Cortex of kidney (tissue), 1 donor: ENCODE data around the gene STAT3.
"Not testable (repeated sequence)": the region's sequence is repeated elsewhere in the genome, so short reads cannot be mapped to it uniquely, and the experiment has no call there.

Experiments used
- DNase-seq: peaks from one replicate; lab custom pipeline; 2025; lab: John Stamatoyannopoulos, UW

The STAT3 gene

DNA sequence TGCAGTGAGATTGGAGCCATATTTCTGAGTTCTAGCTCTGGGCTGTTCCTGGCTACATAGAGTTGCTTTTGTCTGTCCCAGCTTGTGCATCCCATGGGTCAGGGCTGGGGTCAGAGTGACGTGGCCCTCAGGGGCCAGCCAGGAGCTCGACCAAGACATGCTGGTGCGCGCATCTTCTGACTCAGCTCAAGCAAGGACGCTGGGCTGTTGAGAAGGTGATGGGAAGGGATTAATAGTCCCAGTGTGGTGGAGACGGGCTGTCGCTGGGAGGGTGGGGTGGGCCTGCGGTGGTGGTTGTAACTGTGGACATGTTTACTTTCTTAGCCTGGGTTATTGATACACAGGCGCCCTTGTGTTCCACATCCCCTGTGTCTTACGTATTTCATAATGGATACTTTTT, 90.5 kb downstream of the STAT3 start:
- DNase-seq = not testable (repeated sequence)

DNA sequence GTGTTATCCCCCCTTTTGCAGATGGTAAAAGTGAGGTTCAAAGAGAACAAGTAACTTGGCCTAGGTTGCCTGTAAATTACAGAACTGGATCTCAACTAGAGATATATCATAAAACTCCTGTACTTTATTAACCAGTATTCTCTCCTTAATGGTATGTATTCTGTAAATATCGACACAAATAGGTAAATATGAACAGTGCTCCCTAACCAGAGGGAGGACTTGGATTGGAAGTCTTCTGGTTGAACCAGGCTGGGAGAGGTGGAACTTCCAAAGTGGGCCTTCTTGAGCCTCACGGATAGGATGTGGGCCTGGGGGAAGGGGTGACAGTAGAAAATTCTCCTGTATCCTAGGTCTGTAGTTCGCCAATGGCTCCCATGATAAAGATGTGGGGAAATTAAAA, 92.2 kb downstream of the STAT3 start:
- no peak for DNase-seq

DNA sequence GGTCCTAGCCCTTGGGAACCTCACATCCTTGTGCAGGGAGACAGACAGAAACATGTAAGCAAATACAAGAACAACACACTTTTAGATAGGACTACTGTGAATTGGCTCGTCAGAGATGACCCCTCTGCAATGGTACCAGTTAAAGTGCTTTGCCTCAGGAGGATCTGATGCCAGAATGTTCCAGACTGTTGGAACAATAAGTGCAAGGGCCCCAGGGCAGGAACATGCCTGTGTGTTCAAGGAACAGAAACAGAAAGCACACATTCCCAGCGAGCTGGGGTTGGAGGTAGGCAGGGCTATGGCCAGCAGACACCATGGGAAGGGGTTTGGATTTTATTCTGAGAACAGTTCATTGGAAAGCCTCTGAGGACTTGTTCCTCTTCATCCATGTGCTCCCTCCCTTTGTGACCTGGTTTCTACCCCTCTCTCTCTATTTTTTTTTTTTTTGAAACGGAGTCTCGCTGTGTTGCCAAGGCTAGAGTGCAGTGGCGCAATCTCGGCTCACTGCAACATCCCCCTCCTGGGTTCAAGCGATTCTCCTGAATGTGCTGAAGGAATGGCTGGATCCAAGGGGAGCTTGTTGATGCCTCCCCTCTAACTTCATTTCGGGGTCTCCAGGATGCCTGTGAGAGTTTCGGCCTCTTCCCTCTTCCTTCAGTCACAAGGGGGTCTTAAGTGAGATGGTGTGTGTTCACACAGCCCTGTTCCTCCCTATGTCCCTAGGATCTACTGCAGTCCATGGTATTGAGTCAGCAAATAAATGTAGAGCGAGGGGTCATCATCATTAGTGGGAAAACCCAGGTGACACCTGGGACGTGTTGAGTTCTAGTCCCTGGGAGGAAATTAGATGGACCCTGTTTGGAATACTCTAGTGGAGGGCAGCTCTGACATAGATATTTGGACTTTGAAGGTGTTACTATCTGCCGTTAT, 93.5 kb downstream of the STAT3 start:
- DNase-seq = no peak

DNA sequence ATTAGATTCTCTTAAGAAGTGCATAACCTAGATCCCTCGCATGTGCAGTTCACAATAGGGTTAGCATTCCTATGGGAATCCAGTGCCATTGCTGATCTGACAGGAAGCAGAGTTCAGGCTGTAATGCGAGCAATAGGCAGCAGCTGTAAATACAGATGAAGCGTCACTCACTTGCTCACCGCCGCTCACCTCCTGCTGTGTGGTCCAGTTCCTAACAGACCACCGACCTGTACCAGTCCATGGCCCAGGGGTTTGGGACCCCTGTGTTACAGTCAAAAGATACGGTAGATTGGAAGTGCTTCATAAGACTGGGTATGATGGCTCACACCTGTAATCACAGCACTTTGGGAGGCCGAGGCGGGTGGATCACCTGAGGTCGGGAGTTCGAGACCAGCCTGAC, 97.1 kb downstream of the STAT3 start:
- DNase-seq = no peak

DNA sequence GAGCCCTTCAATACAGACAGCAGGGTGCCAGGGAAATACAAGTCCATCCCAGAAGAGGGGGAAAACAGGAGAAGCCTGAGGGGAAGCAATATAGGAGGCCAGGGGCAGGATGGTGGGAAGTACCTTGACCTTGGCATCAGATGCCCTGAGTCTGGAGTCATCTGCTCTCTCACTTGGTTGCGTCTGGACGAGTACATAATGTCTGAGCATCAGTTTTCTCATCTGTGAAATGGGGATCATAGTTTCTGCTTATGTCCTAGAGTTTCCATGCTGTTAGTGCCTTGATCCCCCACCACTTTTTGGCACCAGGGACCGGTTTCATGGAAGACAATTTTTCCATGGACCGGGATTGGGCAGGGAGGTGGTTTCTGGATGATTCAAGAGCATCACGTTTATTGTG, 97.7 kb downstream of the STAT3 start:
- no peak for DNase-seq

DNA sequence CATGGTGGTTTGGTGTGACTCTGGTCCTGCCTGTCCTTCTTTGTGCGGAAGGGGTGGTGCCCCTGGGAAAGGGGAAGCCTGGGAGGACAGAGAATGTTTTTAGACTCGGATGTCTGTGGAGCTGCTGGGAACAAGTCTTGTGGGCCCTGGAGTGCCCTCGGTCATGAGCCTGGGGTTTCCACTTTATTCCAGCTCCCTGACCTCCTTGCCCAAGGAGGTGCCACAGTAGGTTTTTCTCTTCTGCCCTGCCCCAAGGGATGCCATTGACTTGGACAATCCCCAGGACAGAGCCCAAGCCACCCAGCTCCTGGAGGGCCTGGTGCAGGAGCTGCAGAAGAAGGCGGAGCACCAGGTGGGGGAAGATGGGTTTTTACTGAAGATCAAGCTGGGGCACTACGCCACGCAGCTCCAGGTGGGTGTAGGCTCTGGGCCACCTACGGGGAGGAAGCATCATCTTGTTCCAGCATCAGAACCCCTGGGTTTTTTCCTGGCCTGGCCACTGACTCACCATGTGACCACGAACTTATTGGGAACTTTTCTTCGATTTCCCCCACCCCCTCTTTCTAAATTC, 98.5 kb downstream of the STAT3 start:
- DNase-seq = no peak

DNA sequence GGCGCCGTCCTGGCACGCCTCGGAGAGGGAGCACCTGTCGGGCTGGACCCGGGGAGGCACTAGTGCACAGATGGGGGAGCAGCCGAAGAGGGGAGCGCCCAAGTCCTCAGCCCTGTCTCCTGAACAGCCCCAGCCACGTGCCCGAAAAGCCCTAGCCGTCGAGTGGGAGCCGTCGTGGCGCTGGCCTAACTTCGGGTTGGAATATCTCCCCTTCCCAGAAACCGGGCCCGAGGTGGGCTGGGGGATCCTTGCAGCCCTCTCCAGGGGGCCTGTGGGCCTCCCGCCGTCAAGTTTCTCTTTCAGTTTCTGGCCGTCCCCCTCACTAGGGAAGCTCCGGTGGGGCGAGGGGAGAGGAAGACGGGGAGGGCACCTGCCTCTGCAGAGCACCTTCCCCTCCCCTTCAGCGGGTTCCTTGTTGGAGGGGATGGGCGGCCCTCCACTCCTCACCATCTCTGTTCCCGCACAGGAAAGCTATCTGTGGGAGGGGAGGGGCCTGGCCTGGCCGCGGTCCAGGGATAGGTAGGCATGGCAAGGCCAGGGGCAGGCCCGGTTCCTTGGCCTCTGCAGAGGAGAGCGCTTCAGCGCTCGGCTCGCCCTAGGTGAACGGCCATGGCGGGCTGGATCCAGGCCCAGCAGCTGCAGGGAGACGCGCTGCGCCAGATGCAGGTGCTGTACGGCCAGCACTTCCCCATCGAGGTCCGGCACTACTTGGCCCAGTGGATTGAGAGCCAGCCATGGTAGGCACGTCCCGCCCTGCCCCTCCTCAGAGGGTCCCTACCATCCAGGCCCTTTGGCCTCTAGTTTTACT, 99.2 kb downstream of the STAT3 start:
- no peak for DNase-seq

DNA sequence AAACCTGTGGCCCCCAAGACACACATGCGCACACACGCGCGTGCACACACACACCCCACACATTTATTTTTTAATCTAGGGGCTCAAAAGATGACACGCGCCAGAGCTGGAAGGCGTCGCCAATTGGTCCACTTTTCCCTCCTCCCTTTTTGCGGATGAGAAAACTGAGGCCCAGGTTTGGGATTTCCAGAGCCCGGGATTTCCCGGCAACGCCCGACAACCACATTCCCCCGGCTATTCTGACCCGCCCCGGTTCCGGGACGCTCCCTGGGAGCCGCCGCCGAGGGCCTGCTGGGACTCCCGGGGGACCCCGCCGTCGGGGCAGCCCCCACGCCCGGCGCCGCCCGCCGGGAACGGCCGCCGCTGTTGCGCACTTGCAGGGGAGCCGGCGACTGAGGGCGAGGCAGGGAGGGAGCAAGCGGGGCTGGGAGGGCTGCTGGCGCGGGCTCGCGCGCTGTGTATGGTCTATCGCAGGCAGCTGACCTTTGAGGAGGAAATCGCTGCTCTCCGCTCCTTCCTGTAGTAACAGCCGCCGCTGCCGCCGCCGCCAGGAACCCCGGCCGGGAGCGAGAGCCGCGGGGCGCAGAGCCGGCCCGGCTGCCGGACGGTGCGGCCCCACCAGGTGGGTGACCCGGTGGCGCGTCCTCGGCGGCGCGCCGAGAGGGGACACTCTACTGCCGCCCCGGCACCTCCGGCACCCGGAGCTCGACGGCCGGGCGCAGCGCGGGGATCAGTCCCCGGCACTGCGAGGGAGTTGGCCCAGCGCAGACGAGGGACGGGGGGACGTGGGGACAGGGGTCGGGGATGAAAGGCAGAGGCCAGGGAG, 100.1 kb downstream of the STAT3 start, which contains the start of gene STAT5A:
Gene STAT5A, plus strand, starts transcription at position 522 of the 826 bp plus-strand sequence. CDS start 914 bp downstream, outside the sequence.
- DNase-seq = no peak

DNA sequence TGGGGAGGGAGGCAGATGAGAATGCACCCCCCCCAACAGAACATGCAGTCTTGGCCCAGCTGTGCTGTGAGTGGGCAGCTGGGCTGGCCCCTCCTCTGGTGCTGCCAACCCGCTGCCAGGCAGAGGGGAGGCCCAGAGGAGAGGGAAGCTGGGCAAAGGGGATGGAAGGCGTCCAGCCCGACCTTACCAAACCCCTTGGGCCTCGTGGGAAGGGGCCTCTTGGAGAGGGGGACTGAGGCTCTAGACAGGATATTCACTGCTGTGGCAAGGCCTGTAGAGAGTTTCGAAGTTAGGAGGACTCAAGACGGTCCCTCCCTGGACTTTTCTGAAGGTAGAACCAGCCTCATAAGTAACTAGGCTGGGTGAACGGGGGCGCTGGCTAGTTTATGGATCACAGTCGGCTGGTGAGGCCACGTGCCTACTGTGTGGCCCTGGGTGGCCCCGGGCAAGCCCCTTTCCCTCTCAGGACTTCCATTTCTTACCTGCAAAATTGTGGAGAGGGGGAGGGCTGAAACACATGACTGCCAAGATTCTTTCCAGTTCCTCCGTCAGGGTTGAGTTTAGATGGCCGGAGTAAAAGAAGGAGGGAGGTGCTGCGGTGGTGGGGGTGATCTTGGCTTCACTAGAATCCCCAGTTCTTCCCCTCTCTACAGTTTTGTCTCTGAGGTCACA, 100.8 kb downstream of the STAT3 start:
- no peak for DNase-seq

DNA sequence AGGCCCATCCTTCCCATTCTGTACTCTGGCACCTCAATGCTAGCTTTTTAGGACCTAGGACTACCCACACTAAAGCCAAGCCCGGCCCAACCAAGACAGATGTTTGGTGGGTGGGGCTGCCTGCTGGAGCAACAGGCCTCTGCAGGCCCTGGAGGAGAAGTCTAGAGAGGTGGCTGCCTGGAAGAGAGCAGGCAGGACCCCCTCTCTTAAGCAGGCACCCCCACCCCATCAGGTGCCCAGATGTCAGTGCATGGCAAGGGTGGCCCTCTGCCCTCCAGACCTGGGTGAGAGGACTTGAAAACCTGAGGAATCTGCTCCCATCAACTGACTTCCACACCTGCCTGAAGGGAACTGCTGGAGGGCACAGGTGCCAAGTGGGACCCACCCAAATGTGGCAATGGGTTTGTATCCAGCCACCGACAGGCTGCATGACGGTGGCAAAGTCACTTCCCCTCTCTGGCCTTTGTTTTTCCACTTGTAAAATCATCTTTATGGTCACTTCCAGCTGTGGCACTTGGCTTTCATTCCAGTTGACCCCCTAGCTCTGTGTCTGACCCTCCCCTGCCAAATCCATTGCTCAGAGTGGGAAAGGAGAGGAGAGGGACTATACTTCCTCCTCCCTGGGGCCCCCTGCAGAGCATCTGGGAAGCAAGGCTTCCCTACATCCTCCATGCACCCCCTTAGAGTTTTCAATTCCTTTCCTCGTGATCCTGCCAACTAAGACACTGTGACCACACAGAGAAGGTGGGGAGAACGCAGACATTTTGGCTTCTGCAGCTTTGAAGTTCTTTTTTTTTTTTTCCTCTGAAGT, 101.6 kb downstream of the STAT3 start:
- DNase-seq = no peak

DNA sequence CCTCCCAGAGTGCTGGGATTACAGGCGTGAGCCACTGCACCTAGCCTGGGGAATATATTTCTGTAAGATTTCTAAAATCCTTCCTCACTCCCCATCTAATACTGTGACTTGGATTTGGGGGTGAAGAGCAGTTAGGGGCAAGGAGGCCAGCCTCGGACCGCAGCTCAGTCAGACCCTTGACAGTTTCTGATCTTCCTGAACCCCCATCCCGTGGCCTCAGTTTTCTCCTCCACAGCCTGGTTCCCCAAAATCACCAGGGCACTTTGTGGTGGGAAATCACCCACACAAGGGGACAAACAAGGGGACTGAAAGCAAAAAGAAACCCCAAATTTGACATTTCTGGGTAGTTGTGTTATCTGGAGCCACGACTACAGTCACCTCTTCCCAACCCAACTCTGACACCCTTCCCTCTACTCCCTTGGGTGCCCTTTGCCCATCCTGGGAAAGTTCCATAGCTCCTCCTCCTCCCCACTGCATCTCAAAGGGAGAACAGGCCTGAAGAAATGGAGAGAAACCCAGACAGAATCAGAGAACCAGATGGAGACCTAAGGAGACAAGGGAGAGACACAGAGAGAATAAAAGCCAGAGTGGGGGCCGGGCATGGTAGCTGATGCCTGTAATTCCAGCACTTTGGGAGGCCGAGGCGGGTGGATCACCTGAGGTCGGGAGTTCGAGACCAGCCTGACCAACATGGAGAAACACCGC, 102.7 kb downstream of the STAT3 start:
- DNase-seq = no peak

DNA sequence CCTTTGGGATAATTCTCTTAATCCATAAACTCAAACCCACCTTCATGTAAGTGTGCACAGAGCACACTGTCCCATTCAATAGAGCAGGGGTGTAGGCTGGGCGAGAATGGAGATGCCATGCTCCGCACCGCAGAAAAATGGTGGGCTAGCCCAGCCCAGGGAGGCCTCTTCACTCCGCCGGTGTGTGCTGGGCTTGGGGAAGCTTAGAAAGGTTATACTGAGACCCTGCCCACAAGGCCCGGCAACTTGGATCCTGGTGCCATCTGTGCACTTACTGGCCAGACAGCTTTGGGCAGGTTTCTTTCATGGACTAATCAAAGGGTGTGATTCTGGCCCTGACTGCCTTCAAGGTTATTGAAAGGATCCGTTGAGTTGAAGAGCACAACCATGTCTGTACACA, 103.7 kb downstream of the STAT3 start:
- DNase-seq = no peak

DNA sequence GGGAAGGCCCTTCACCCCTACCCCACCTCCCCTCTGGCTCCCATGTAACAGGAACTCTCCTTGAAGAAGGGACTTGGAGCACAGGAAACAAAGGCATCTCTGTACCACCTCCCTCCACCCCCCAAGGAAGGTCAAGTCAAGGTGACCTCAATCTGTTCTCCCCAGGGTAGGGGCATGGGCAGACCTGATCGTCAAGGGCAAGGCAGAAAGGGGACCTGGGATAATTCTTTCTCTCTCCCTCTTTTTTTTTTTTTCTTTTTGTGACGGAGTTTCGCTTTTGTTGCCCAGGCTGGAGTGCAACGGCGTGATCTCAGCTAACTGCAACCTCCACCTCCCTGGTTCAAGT, 104.2 kb downstream of the STAT3 start:
- DNase-seq = no peak

DNA sequence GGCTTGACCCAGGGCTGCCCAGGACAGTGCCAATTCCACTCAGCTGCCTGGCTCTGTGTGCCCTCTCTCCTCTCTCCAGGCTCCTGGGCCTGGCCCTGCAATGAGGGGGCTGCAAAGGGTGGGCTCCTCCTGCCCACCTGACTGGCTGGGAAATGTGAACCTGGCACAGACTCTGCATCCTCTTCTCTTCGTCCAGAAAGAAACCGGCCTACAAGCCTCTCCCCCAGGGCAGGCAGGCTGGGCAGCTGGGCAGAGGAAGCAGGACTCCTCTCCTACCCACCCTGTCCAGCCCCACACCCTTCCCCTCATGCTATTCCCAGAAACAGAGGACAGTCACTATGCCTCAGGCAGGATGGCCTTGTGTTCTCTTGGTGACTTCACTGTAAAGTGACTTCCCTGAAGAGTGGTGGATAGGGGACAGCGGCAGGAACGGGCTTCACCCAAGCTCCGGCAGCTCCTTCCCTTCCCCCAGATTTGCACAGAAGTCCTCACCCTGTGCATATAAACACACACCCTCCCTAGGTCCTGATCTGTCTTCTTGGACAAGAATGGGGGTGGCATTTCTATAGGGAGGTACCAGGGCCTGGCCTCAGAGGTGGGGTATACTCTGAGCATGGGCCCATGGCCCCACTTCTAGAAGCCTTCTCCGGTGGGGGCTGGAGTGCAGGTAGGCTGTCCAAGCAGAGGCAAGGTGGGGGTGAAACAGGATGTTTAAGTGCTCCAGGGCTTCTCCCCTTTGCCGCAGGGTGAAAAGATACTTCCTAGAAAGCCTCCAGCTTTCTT, 104.8 kb downstream of the STAT3 start:
- DNase-seq = no peak

DNA sequence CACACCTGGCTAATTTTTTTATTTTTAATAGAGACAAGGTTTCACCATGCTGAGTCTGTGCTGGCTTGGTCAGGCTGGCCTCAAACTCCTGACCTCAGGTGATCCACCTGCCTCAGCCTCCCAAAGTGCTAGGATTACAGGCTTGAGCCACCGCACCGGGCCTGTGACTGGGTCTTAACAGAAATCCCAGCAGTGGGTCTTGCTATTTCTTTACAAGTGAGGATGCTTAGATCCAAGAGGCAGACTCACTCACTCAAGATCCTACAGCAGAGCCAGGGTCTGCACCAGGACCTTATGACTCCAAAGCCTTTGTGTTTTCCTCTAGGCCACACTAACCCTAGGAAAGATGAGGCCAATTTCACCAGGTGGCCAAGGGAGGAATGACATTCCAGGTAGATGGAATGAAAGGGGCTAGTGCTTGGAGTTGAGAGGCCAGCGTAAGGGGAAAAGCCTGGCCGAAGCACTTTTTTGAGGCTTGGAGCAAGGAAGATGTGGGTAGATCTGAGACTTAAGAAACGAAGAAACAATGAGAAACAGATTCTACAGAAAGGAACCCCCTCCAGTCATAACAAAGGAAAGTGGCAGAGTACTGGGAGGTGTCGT, 105.7 kb downstream of the STAT3 start:
- no peak for DNase-seq

DNA sequence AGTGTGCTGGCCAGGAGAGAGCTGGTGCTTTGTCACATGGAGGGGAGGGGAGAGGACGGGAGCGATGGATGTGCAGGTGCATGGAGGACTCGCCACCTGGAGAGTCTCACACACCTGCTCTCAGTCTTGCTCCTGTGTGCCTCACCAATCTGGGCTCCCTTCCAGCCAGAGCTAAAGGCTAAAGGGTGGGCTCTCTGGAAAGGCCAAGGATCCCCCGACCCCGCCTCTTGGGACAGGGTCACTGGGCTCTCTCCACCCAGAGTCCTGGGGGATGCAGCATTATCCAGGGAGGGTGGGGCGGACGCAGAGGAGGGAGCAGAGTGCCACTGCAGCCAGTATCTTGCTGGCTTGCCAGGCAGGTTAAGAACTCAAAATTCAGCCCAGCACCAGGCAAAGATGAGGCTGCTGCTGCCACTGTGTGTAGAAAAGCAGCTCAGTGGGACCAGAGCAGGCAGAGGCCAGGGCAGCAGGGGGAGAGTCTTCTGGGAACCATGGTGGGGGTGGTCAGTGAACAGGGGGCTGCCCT, 106.6 kb downstream of the STAT3 start:
- DNase-seq = no peak

DNA sequence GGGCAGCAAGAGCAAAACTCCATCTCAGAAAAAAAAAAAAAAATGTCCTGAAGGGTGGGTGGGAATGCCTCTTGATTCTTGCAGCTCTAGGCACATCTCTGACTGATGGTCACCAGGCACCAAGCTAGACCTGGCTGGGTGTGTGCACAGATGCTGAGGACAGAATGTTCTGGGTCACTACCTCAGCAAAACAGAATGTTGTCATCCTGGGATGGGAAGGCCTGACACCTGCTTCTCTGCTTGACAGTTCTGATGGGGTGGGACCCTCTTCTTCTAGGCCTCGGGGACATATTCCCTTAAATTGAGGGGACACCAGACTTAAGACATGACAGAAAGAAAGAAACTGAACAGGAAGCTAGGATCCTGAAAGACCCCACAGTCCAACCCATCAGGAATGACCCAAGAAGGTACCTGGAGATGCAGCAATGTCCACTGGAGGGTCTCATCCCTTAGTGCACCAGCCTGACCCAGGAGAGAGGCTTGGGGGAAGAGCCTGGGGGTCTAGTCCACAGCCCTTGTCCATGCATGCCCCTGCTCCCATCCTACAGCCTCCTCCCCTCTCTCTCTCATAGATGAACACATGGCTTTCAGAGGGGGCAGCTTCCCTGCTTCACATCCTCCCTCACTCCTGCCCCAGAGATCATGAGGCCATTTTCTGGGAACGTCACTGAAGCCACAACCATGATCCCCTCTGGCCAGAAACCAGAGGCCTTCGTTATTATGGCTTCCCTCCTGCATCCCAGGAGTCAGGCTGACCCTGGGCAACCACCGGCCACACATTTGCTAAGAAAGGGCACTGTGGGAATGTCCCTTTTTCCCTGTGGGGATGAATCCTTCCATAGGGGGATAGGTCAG, 108.2 kb downstream of the STAT3 start:
- no peak for DNase-seq
